Neural crest cell (in vitro differentiated cells): ENCODE measurements around the gene ERICH3. TPM values are rescaled to one million over a fixed set of nuclear protein-coding genes. Genes with fewer than 3 reads are reported as not detected.

Experiments used
- DNase-seq: peaks from one replicate; pipeline ENCODE4 v3.0.0; 2021; ENCODE audit warnings: low read depth, mixed read lengths, low spot score
- H3K27ac Mint-ChIP-seq: one replicate; pipeline ENCODE4 v1.8.0; 2021; ENCODE audit warnings: mild to moderate bottlenecking, mixed read lengths; ENCODE audit not compliant: unreplicated experiment
- H3K27me3 Mint-ChIP-seq: 2 replicates; pipeline ENCODE4 v1.8.0; 2021; ENCODE audit warnings: low read depth, mild to moderate bottlenecking, mixed read lengths
- H3K36me3 Mint-ChIP-seq: 2 replicates; pipeline ENCODE4 v1.8.0; 2021; ENCODE audit warnings: low read depth, mild to moderate bottlenecking, mixed read lengths
- H3K4me1 Mint-ChIP-seq: 2 replicates; pipeline ENCODE4 v1.8.0; 2021; ENCODE audit warnings: mixed read lengths
- H3K4me3 Mint-ChIP-seq: one replicate; pipeline ENCODE4 v1.8.0; 2021; ENCODE audit warnings: mild to moderate bottlenecking, mixed read lengths
- H3K9me3 Mint-ChIP-seq: 2 replicates; pipeline ENCODE4 v1.8.0; 2021; ENCODE audit warnings: mixed read lengths
- CTCF ChIP-seq: fragments of 200-600 bp; sonication (generic); conservative IDR thresholded peaks from 2 replicates; pipeline ENCODE4 v1.5.0; 2021; ENCODE audit warnings: antibody characterized with exemption, mild to moderate bottlenecking
- total RNA-seq: library from RNA; stranded (reverse); gene quantifications from 2 replicates; pipeline ENCODE4 v1.2.1, GENCODE V29; 2021

The ERICH3 gene
- total RNA-seq, 1 donor from 2014 or later: not detected

GRCh38 chr1:74528123-74528522 lies 145.5 kb downstream of the ERICH3 start:
- TF ChIP-seq CTCF: no peak
- Mint-ChIP-seq H3K4me1 (peaks cover 10% of the 10 kb centered on the region), H3K27ac (no peak overlapping the region), H3K27me3 (no peaks in the 10 kb centered on the region), H3K4me3 (no peak overlapping the region), H3K9me3 (no peaks in the 10 kb centered on the region), H3K36me3 (no peaks in the 10 kb centered on the region)
- DNase-seq: no peak

DNA sequence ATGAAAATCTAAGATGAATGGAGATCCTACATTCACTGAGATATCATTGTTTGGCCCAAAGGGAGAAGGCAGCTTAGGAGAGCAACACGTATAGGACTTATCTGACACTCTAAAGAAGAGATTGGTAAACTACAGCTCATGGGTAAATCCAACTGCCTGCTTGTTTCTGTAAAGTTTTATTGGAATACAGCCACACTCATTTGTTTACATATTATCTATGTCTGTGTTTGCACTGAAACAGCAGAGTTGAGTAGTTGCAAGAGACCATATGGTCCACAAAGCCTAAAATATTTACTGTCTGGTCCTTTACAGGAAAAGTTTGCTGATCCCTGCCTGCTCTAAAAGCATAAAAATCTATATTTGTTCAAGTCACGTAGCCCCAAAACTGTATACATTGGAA lies 146.9 kb downstream of the ERICH3 start:
- H3K27me3 Mint-ChIP-seq: no peaks in the 10 kb centered on the region
- H3K4me3 Mint-ChIP-seq: no peak overlapping the region
- H3K36me3 Mint-ChIP-seq: no peaks in the 10 kb centered on the region
- no peak overlapping the region for H3K27ac Mint-ChIP-seq
- peaks cover 17% of the 10 kb centered on the region for H3K4me1 Mint-ChIP-seq
- DNase-seq: no peak
- no peaks in the 10 kb centered on the region for H3K9me3 Mint-ChIP-seq
- TF ChIP-seq CTCF: no peak

DNA sequence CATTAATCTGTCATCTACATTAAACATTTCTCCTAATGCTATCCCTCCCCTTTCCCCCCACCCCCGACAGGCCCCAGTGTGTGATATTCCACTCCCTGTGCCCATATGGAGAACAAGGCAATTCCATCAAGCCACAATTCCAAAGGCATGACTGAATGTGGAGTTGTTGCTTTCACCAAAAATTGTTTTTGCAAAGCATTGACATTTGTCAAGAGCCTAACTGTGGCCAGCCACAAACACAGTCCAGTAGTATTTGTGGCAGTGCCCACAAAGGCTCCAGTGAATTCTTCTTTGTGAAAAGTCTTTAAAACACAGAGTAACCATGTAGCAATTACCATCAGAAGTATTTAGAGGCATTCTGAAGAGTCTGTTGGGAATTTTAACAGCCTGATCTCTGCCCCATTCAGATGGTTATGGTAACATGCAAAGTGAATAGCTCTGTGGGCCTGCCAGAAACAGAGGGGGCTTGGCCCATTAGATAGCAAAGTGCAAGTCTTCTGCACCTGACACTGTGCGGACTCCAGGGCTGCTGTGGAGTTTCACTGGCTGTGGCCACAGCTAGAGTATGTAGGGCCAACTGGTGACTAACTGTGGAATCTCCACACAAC lies 149.6 kb downstream of the ERICH3 start:
- Mint-ChIP-seq H3K27ac (no peak overlapping the region), H3K27me3 (no peaks in the 10 kb centered on the region), H3K4me1 (peaks cover 17% of the 10 kb centered on the region), H3K36me3 (no peaks in the 10 kb centered on the region), H3K9me3 (no peaks in the 10 kb centered on the region), H3K4me3 (no peak overlapping the region)
- DNase-seq: no peak
- no peak for TF ChIP-seq CTCF

DNA sequence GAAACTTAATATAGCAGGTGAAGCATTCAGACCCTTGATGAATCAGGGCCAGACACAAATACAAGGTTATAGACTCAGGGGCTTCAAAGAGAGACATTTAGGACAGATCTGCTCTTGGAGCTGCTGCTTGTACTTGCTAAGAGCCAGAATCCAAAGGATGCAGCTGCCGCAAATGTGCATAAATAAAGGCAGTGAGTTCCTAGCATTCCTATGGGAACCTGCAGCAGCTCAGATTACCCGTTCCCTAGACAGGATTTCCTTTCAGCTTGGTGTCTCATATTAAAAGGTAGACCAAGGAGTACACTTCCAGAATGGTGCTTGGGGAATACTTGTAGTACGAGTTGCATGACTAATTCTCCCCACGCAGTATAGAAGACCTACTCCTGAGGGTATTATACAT lies 151.4 kb downstream of the ERICH3 start:
- no peaks in the 10 kb centered on the region for H3K27me3 Mint-ChIP-seq
- no peaks in the 10 kb centered on the region for H3K9me3 Mint-ChIP-seq
- TF ChIP-seq CTCF: no peak
- H3K4me1 Mint-ChIP-seq: peaks cover 17% of the 10 kb centered on the region
- no peaks in the 10 kb centered on the region for H3K36me3 Mint-ChIP-seq
- no peak overlapping the region for H3K27ac Mint-ChIP-seq
- H3K4me3 Mint-ChIP-seq: no peak overlapping the region
- DNase-seq: no peak

Other genes with a start within 250 kb of the ERICH3 start
- gene LRRC53, start 161.2 kb downstream of the ERICH3 start, total RNA-seq: not detected in 2 replicates
- gene CRYZ, start 59.3 kb upstream of the ERICH3 start, total RNA-seq: 12.5 and 12.8 TPM in 2 replicates
- gene TYW3, start 59.4 kb upstream of the ERICH3 start, total RNA-seq: 6.8 and 7.9 TPM in 2 replicates